K562 (cell line): Measurements from ENCODE around the gene KCNJ9. TPM values are rescaled to one million over a fixed set of nuclear protein-coding genes. Genes with fewer than 3 reads are reported as not detected.

ENCODE experiments used
- ATAC-seq: fragments of 200-7000 bp; cut with Tn5 transposase; 3 replicates; pipeline ENCODE4 v1.9.1; 2020; ENCODE audit warnings: moderate library complexity
- BruUV-seq: library from RNA; stranded (reverse); fragments of 400-500 nt; replicated peaks from 2 replicates; lab custom pipeline; 2021; lab: Mats Ljungman, UMichigan
- CTCF ChIA-PET: fragments of 300-600 bp; formaldehyde crosslinking; extraction: SDS; loops from one replicate; lab custom pipeline; 2021; ENCODE audit warnings: low intra/inter-chr PET ratio; lab: Yijun Ruan, JAX
- POLR2A ChIA-PET: fragments of 300-600, 350-650 bp; sonication (Branson Sonifier 250); formaldehyde crosslinking; extraction: SDS; loops from one replicate; lab custom pipeline; 2021; ENCODE audit warnings: antibody characterized with exemption, inconsistent platforms; lab: Yijun Ruan, JAX
- DNase-seq, 4 experiments: peaks; one replicate each; pipeline versions ENCODE4 v3.0.0 to v3.0.0-alpha.2; 2011 to 2018; ENCODE audit warnings: low spot score in 3 of 4, mixed read lengths in 3 of 4; ENCODE audit errors: extremely low read depth in 1 of 4
- FAIRE-seq: peaks from 2 replicates; lab custom pipeline; 2011; peaks lifted over from hg19 to GRCh38; lab: Jason Lieb, UNC
- H2AFZ ChIP-seq: 2 replicates; pipeline ENCODE4 v1.6.0; 2011; ENCODE audit warnings: low read depth, low read length, control low read depth, inconsistent platforms
- H3K27ac ChIP-seq: fragments of 200-600 bp; 3 replicates; pipeline ENCODE4 v1.8.0; 2011; ENCODE audit warnings: low read depth, mild to moderate bottlenecking, control low read depth, inconsistent platforms, low read length, moderate library complexity, mixed read lengths; ENCODE audit errors: extremely low read depth
- H3K27me3 ChIP-seq, 2 experiments: fragments of 300-600 bp in 1 of 2; 2 replicates in 1 of 2; 3 replicates in 1 of 2; pipeline versions ENCODE4 v1.6.0 to v1.8.0; 2011; ENCODE audit warnings: inconsistent platforms in 2 of 2, low read length in 2 of 2, mild to moderate bottlenecking in 1 of 2, mixed read lengths in 1 of 2, moderate library complexity in 1 of 2; ENCODE audit not compliant: control insufficient read depth in 2 of 2, insufficient read depth in 2 of 2
- H3K36me3 ChIP-seq: fragments of 300-600 bp; 3 replicates; pipeline ENCODE4 v1.8.0; 2011; ENCODE audit warnings: mild to moderate bottlenecking, low read length, inconsistent platforms; ENCODE audit not compliant: control insufficient read depth, insufficient read depth
- H3K4me1 ChIP-seq, 2 experiments: fragments of 200-600 bp in 1 of 2; replicated peaks in 1 of 2; 2 replicates in 1 of 2; 3 replicates in 1 of 2; pipeline versions ENCODE4 v1.5.1 to v1.8.0; 2011; ENCODE audit warnings: inconsistent platforms in 2 of 2, low read length in 2 of 2, mild to moderate bottlenecking in 1 of 2, mixed read lengths in 1 of 2, moderate library complexity in 1 of 2; ENCODE audit not compliant: control insufficient read depth in 2 of 2, insufficient read depth in 2 of 2
- H3K4me2 ChIP-seq: 2 replicates; pipeline ENCODE4 v1.6.1; 2011; ENCODE audit warnings: low read length, control low read depth, inconsistent platforms, mixed read lengths; ENCODE audit not compliant: insufficient read depth
- H3K4me3 ChIP-seq: fragments of 200-600 bp; sonication (generic), shearing (Covaris generic); 2 replicates; pipeline ENCODE4 v1.5.1; 2016; ENCODE audit warnings: control low read depth, inconsistent platforms
- H3K79me2 ChIP-seq: fragments of 200-600 bp; 3 replicates; pipeline ENCODE4 v1.8.0; 2011; ENCODE audit warnings: low read length, inconsistent platforms; ENCODE audit not compliant: control insufficient read depth, insufficient read depth
- H3K9ac ChIP-seq, 2 experiments: 2 replicates each; pipeline versions ENCODE4 v1.6.0 to v1.6.1; 2011; ENCODE audit warnings: low read depth in 2 of 2, low read length in 2 of 2, control low read depth in 1 of 2, inconsistent platforms in 1 of 2, mild to moderate bottlenecking in 1 of 2, mixed read lengths in 1 of 2; ENCODE audit not compliant: insufficient read depth in 1 of 2
- H3K9me1 ChIP-seq: one replicate; pipeline ENCODE4 v1.6.0; 2011; ENCODE audit warnings: inconsistent platforms, mild to moderate bottlenecking, low read length, moderate library complexity; ENCODE audit not compliant: control insufficient read depth, insufficient read depth
- H3K9me3 ChIP-seq: replicated peaks from 2 replicates; pipeline ENCODE4 v1.5.1; 2011; ENCODE audit warnings: low read depth, low read length, inconsistent platforms; ENCODE audit not compliant: control insufficient read depth, insufficient read depth
- H4K20me1 ChIP-seq: replicated peaks from 2 replicates; pipeline ENCODE4 v1.6.1; 2011; ENCODE audit warnings: low read length, inconsistent platforms, mixed read lengths; ENCODE audit not compliant: control insufficient read depth, insufficient read depth
- EGR1 ChIP-seq: fragments of 450-650 bp; conservative IDR thresholded peaks from 2 replicates; pipeline ENCODE4 v1.6.1; 2017; ENCODE audit warnings: mild to moderate bottlenecking
- FIP1L1 ChIP-seq: fragments of 200-400 bp; formaldehyde crosslinking; IDR thresholded peaks from 2 replicates; pipeline ENCODE4 v1.6.1; 2018; ENCODE audit warnings: mild to moderate bottlenecking, low read depth, low read length; ENCODE audit not compliant: poor library complexity, severe bottlenecking
- KAT2B ChIP-seq: IDR thresholded peaks from one replicate; pipeline ENCODE4 v1.6.1; 2012; ENCODE audit warnings: low read depth, mild to moderate bottlenecking, control low read depth, inconsistent platforms, low read length, moderate library complexity
- KLF16 ChIP-seq: IDR thresholded peaks from 2 replicates; pipeline ENCODE4 v1.6.1; 2016; ENCODE audit warnings: antibody characterized with exemption
- MCM2 ChIP-seq: fragments of 450-650 bp; IDR thresholded peaks from 2 replicates; pipeline ENCODE4 v1.6.1; 2017; ENCODE audit warnings: low read depth, mild to moderate bottlenecking
- MED1 ChIP-seq: sonication (generic); formaldehyde crosslinking; IDR thresholded peaks from 2 replicates; pipeline ENCODE4 v1.8.1; 2023; ENCODE audit warnings: missing genetic modification reagents, borderline replicate concordance
- RBM17 ChIP-seq: fragments of 200-400 bp; formaldehyde crosslinking; IDR thresholded peaks from 2 replicates; pipeline ENCODE4 v1.6.1; 2017; ENCODE audit warnings: low read depth, mild to moderate bottlenecking, low read length, borderline replicate concordance
- ZBTB7A ChIP-seq: IDR thresholded peaks from 2 replicates; pipeline ENCODE4 v1.6.1; 2011; ENCODE audit warnings: low read depth, mild to moderate bottlenecking, low read length, moderate library complexity, borderline replicate concordance; ENCODE audit not compliant: control insufficient read depth
- WGBS: fragments of 100-300 bp; shearing (Covaris generic); methylation state at CpG from one replicate; pipeline ENCODE4 v1.1.6; 2016; ENCODE audit warnings: low coverage, mixed read lengths; ENCODE audit not compliant: insufficient coverage; ENCODE audit errors: missing lambda C conversion rate; 5-methylcytosine and 5-hydroxymethylcytosine counted together
- in situ Hi-C: fragments of 300-500 bp; cut with MboI; formaldehyde crosslinking; loops from 4 replicates; pipeline ENCODE4 v1.15.0; 2018; ENCODE audit warnings: inconsistent platforms, mixed read lengths
- intact Hi-C: fragments of 100-400 bp; cut with micrococcal nuclease; formaldehyde crosslinking; loops from 2 replicates; pipeline ENCODE4 v1.14.2; 2022
- polyA plus RNA-seq, 8 experiments: library from polyadenylated mRNA; depleted of rRNA in 4 of 8; stranded (reverse) in 5 of 8; unstranded in 3 of 8; fragments of >200 nt; fragmentation: Nextera tagmentation in 2 of 8; fragmentation: Illumina TruSeq in 1 of 8; extraction: Ambion mirVana in 2 of 8; extraction: Trizol in 1 of 8; gene quantifications; 2 replicates each; pipeline versions ENCODE4 v1.2.1 to v1.2.3, GENCODE V29; 2011 to 2014; ENCODE audit warnings: inconsistent platforms in 1 of 8, missing spikeins in 1 of 8
- total RNA-seq, 7 experiments: library from RNA; depleted of rRNA in 6 of 7; stranded (reverse); fragments of >200 nt in 6 of 7; fragmentation: Illumina TruSeq in 2 of 7; extraction: Trizol in 2 of 7; gene quantifications; 2 replicates each; pipeline versions ENCODE4 v1.2.1 to v1.2.3, GENCODE V29; 2011 to 2021; ENCODE audit warnings: low replicate concordance in 1 of 7
- TF ChIP-seq, protein P1 (sequence below): fragments of 450-650 bp; IDR thresholded peaks from 2 replicates; pipeline ENCODE4 v1.6.1; 2016; ENCODE audit warnings: mild to moderate bottlenecking, moderate library complexity
- TF ChIP-seq, protein P2 (sequence below): fragments of 450-650 bp; IDR thresholded peaks from 2 replicates; pipeline ENCODE4 v1.6.1; 2014; ENCODE audit warnings: low read depth, mild to moderate bottlenecking, moderate library complexity, borderline replicate concordance

Gene KCNJ9
- total and polyA plus RNA-seq, 9 of the 15 experiments (the other 6 are each of a cell fraction or from before 2014, with no cell fraction given), result not detected

DNA sequence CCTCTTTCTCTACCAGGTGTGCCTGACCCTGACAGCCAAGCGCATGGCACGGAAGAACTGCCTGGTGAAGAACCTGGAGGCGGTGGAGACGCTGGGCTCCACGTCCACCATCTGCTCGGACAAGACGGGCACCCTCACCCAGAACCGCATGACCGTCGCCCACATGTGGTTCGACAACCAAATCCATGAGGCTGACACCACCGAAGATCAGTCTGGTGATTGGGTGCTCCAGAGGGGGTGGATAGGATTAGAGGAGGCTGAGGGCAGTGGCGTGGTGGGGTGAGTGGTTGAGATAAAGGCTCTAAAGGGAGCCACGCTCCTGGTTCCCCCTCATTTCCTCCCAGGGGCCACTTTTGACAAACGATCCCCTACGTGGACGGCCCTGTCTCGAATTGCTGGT is 47.3 kb downstream of the KCNJ9 start:
- H4K20me1 ChIP-seq, result no peaks in the 10 kb centered on the region; the same call in 1 of the 2 replicates
- peaks cover 20 to 67% of the 10 kb centered on the region in 2 experiments; a peak in 4 of 5 replicates for H3K27me3 ChIP-seq
- H3K4me1 ChIP-seq, result no peaks in the 10 kb centered on the region; a peak in 1 of 5 replicates
- in situ Hi-C loops (no loop called here), intact Hi-C loops (no loop called here)
- no peaks in the 10 kb centered on the region for H3K79me2 ChIP-seq
- H3K9me1 ChIP-seq, result no peaks in the 10 kb centered on the region
- ChIA-PET CTCF (no interaction called here), POLR2A (interaction anchor here (1.2 kb wide), 1 partner anchor 40 kb away, joined by 4 read pairs; no protein-coding TSS in a partner anchor)
- no peak overlapping the region for H3K4me2 ChIP-seq
- WGBS, result 6% methylated on average over 18 of the region's 18 CpGs
- no TSS peak for BruUV-seq
- H3K9me3 ChIP-seq, result no peaks in the 10 kb centered on the region
- ATAC-seq (no peak), FAIRE-seq (no peak), DNase-seq (no peak)
- no peak overlapping the region for H3K27ac ChIP-seq
- no peaks in the 10 kb centered on the region for H3K36me3 ChIP-seq
- no peak overlapping the region for H3K4me3 ChIP-seq
- peak overlapping the region; percentile 14; the same call in 1 of the 2 replicates for H2AFZ ChIP-seq
- H3K9ac ChIP-seq, result no peak overlapping the region
- TF ChIP-seq, protein P1, sequence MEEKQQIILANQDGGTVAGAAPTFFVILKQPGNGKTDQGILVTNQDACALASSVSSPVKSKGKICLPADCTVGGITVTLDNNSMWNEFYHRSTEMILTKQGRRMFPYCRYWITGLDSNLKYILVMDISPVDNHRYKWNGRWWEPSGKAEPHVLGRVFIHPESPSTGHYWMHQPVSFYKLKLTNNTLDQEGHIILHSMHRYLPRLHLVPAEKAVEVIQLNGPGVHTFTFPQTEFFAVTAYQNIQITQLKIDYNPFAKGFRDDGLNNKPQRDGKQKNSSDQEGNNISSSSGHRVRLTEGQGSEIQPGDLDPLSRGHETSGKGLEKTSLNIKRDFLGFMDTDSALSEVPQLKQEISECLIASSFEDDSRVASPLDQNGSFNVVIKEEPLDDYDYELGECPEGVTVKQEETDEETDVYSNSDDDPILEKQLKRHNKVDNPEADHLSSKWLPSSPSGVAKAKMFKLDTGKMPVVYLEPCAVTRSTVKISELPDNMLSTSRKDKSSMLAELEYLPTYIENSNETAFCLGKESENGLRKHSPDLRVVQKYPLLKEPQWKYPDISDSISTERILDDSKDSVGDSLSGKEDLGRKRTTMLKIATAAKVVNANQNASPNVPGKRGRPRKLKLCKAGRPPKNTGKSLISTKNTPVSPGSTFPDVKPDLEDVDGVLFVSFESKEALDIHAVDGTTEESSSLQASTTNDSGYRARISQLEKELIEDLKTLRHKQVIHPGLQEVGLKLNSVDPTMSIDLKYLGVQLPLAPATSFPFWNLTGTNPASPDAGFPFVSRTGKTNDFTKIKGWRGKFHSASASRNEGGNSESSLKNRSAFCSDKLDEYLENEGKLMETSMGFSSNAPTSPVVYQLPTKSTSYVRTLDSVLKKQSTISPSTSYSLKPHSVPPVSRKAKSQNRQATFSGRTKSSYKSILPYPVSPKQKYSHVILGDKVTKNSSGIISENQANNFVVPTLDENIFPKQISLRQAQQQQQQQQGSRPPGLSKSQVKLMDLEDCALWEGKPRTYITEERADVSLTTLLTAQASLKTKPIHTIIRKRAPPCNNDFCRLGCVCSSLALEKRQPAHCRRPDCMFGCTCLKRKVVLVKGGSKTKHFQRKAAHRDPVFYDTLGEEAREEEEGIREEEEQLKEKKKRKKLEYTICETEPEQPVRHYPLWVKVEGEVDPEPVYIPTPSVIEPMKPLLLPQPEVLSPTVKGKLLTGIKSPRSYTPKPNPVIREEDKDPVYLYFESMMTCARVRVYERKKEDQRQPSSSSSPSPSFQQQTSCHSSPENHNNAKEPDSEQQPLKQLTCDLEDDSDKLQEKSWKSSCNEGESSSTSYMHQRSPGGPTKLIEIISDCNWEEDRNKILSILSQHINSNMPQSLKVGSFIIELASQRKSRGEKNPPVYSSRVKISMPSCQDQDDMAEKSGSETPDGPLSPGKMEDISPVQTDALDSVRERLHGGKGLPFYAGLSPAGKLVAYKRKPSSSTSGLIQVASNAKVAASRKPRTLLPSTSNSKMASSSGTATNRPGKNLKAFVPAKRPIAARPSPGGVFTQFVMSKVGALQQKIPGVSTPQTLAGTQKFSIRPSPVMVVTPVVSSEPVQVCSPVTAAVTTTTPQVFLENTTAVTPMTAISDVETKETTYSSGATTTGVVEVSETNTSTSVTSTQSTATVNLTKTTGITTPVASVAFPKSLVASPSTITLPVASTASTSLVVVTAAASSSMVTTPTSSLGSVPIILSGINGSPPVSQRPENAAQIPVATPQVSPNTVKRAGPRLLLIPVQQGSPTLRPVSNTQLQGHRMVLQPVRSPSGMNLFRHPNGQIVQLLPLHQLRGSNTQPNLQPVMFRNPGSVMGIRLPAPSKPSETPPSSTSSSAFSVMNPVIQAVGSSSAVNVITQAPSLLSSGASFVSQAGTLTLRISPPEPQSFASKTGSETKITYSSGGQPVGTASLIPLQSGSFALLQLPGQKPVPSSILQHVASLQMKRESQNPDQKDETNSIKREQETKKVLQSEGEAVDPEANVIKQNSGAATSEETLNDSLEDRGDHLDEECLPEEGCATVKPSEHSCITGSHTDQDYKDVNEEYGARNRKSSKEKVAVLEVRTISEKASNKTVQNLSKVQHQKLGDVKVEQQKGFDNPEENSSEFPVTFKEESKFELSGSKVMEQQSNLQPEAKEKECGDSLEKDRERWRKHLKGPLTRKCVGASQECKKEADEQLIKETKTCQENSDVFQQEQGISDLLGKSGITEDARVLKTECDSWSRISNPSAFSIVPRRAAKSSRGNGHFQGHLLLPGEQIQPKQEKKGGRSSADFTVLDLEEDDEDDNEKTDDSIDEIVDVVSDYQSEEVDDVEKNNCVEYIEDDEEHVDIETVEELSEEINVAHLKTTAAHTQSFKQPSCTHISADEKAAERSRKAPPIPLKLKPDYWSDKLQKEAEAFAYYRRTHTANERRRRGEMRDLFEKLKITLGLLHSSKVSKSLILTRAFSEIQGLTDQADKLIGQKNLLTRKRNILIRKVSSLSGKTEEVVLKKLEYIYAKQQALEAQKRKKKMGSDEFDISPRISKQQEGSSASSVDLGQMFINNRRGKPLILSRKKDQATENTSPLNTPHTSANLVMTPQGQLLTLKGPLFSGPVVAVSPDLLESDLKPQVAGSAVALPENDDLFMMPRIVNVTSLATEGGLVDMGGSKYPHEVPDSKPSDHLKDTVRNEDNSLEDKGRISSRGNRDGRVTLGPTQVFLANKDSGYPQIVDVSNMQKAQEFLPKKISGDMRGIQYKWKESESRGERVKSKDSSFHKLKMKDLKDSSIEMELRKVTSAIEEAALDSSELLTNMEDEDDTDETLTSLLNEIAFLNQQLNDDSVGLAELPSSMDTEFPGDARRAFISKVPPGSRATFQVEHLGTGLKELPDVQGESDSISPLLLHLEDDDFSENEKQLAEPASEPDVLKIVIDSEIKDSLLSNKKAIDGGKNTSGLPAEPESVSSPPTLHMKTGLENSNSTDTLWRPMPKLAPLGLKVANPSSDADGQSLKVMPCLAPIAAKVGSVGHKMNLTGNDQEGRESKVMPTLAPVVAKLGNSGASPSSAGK, result peak; percentile 79
- TF ChIP-seq, protein P2, sequence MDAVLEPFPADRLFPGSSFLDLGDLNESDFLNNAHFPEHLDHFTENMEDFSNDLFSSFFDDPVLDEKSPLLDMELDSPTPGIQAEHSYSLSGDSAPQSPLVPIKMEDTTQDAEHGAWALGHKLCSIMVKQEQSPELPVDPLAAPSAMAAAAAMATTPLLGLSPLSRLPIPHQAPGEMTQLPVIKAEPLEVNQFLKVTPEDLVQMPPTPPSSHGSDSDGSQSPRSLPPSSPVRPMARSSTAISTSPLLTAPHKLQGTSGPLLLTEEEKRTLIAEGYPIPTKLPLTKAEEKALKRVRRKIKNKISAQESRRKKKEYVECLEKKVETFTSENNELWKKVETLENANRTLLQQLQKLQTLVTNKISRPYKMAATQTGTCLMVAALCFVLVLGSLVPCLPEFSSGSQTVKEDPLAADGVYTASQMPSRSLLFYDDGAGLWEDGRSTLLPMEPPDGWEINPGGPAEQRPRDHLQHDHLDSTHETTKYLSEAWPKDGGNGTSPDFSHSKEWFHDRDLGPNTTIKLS, result no peak
- TF ChIP-seq KAT2B, result no peak
- no peak for TF ChIP-seq MED1
- no peak for TF ChIP-seq FIP1L1
- 0 out of 2 replicates have a peak, but pooled peaks have one; percentile 14 for TF ChIP-seq EGR1
- TF ChIP-seq ZBTB7A, result no peak
- no peak for TF ChIP-seq KLF16
- TF ChIP-seq RBM17, result no peak
- TF ChIP-seq MCM2, result no peak
